OCI-LY1 (cell line): Measurements from ENCODE around the gene SEPTIN2.

Source experiments
- CTCF ChIP-seq: fragments of 200-600 bp; sonication (generic), shearing (Covaris generic); IDR thresholded peaks from 2 replicates; pipeline ENCODE4 v1.5.1; 2017; ENCODE audit warnings: mild to moderate bottlenecking, antibody characterized with exemption, low read length, moderate library complexity, mixed read lengths
- EZH2 ChIP-seq: fragments of 200-600 bp; sonication (generic), shearing (Covaris generic); IDR thresholded peaks from 2 replicates; pipeline ENCODE4 v1.8.0; 2017; ENCODE audit warnings: borderline replicate concordance, mixed run types, mild to moderate bottlenecking, antibody characterized with exemption, low read length, moderate library complexity, mixed read lengths

- TF ChIP-seq CTCF (no peak), EZH2 (no peak)
These were observed 6.2 kb downstream of the SEPTIN2 start for GRCh38 chr2:241321886-241322285.
